ENCODE results near the gene ZC3H11A. TPM values are rescaled to one million over a fixed set of nuclear protein-coding genes. Genes with fewer than 3 reads are reported as not detected.

The ZC3H11A gene
- total RNA-seq, 1 donor from 2014 or later: 91.6 TPM

GRCh38 chr1:203799157-203799556 lies 3.7 kb downstream of the ZC3H11A start:
- intact Hi-C loops (cut with micrococcal nuclease): loop anchor here (5.0 to 10.0 kb wide), 5 partner anchors 172 to 1323 kb away; partner anchors contain the start of genes ATP2B4, MDM4, RBBP5 and TMEM183A
- peaks cover 71% of the 10 kb centered on the region for H3K4me1 Mint-ChIP-seq
- H3K27me3 Mint-ChIP-seq: no peaks in the 10 kb centered on the region
- H3K9me3 Mint-ChIP-seq: no peaks in the 10 kb centered on the region
- TF ChIP-seq CTCF (IDR thresholded peaks at IDR 0.05): no peak
- H3K36me3 Mint-ChIP-seq (ENCODE audit: low read depth): peaks cover 70% of the 10 kb centered on the region
- H3K27ac Mint-ChIP-seq: no peak overlapping the region
- CTCF ChIA-PET: no interaction called here
- POLR2A ChIA-PET: no interaction called here
- DNase-seq (no peak), ATAC-seq (ENCODE audit: low read depth) (no peak)
- no peak overlapping the region for H3K4me3 Mint-ChIP-seq

- TF ChIP-seq CTCF (IDR thresholded peaks at IDR 0.05): no peak
- H3K27ac Mint-ChIP-seq: no peak overlapping the region
- peaks cover 71% of the 10 kb centered on the region for H3K4me1 Mint-ChIP-seq
- ChIA-PET POLR2A (no interaction called here), CTCF (no interaction called here)
- ATAC-seq (ENCODE audit: low read depth) (no peak), DNase-seq (no peak)
- no peak overlapping the region for H3K4me3 Mint-ChIP-seq
- no peaks in the 10 kb centered on the region for H3K9me3 Mint-ChIP-seq
- intact Hi-C loops (cut with micrococcal nuclease): loop anchor here (5.0 to 10.0 kb wide), 5 partner anchors 173 to 1322 kb away; partner anchors contain the start of genes ATP2B4, MDM4, RBBP5 and TMEM183A
- H3K27me3 Mint-ChIP-seq: no peaks in the 10 kb centered on the region
- H3K36me3 Mint-ChIP-seq (ENCODE audit: low read depth): peaks cover 75% of the 10 kb centered on the region
Measured at GRCh38 chr1:203799971-203800370, 4.5 kb downstream of the ZC3H11A start.

- ChIA-PET CTCF (no interaction called here), POLR2A (no interaction called here)
- no peak for ATAC-seq (ENCODE audit: low read depth)
- Mint-ChIP-seq H3K4me3 (no peak overlapping the region), H3K4me1 (peaks cover 29% of the 10 kb centered on the region), H3K27me3 (no peaks in the 10 kb centered on the region), H3K27ac (no peak overlapping the region), H3K36me3 (ENCODE audit: low read depth) (peaks cover 64% of the 10 kb centered on the region), H3K9me3 (no peaks in the 10 kb centered on the region)
- no peak for DNase-seq
- TF ChIP-seq CTCF (IDR thresholded peaks at IDR 0.05): no peak
- intact Hi-C loops (cut with micrococcal nuclease): no loop called here
Measured at GRCh38 chr1:203805689-203806088, 10.3 kb downstream of the ZC3H11A start.

GRCh38 chr1:203807196-203807595 lies 11.8 kb downstream of the ZC3H11A start:
- CTCF ChIA-PET: no interaction called here

More at GRCh38 chr1:203807196-203807595, 11.8 kb downstream of the ZC3H11A start:
- H3K4me1 Mint-ChIP-seq: peaks cover 23% of the 10 kb centered on the region
- POLR2A ChIA-PET: no interaction called here
- intact Hi-C loops (cut with micrococcal nuclease): no loop called here
- peaks cover 66% of the 10 kb centered on the region for H3K36me3 Mint-ChIP-seq (ENCODE audit: low read depth)
- no peak overlapping the region for H3K4me3 Mint-ChIP-seq
- H3K27ac Mint-ChIP-seq: no peak overlapping the region
- TF ChIP-seq CTCF (IDR thresholded peaks at IDR 0.05): no peak
- no peaks in the 10 kb centered on the region for H3K9me3 Mint-ChIP-seq
- no peak for ATAC-seq (ENCODE audit: low read depth)
- no peaks in the 10 kb centered on the region for H3K27me3 Mint-ChIP-seq
- no peak for DNase-seq
